SK-N-SH treated with all-trans-retinoic acid at 6 μM for 48 hours (cell line): ENCODE measurements around the gene APBA2.

Experiments
- ATAC-seq: fragments of 200-7000 bp; cut with Tn5 transposase; 3 replicates; pipeline ENCODE4 v1.9.1; 2020; ENCODE audit warnings: mild to moderate bottlenecking, moderate library complexity
- ARNTL ChIP-seq: fragments of 450-650 bp; formaldehyde crosslinking; IDR thresholded peaks from 2 replicates; pipeline ENCODE4 v1.5.0; 2020; ENCODE audit warnings: low read depth, mild to moderate bottlenecking, moderate library complexity, borderline replicate concordance
- BACH2 ChIP-seq: fragments of 250-450 bp; sonication (Bioruptor Pico); IDR thresholded peaks from 2 replicates; pipeline ENCODE4 v1.9.0; 2021; ENCODE audit warnings: mild to moderate bottlenecking, borderline replicate concordance
- CREB5 ChIP-seq: fragments of 250-450 bp; sonication (Bioruptor Pico); IDR thresholded peaks from 2 replicates; pipeline ENCODE4 v1.5.1; 2020; ENCODE audit warnings: low read depth, mild to moderate bottlenecking, moderate library complexity
- CSRNP3 ChIP-seq: fragments of 250-450 bp; sonication (Bioruptor Pico); IDR thresholded peaks from 2 replicates; pipeline ENCODE4 v1.5.1; 2021; ENCODE audit warnings: mild to moderate bottlenecking, moderate library complexity
- ISL1 ChIP-seq: fragments of 250-450 bp; sonication (Bioruptor Pico); IDR thresholded peaks from 2 replicates; pipeline ENCODE4 v2.1.2; 2022; ENCODE audit warnings: mild to moderate bottlenecking, moderate library complexity
- OSR1 ChIP-seq: fragments of 250-450 bp; sonication (Bioruptor Pico); IDR thresholded peaks from 2 replicates; pipeline ENCODE4 v1.8.0; 2022; ENCODE audit warnings: moderate library complexity, mild to moderate bottlenecking, inconsistent platforms
- PATZ1 ChIP-seq: fragments of 250-450 bp; sonication (Bioruptor Pico); IDR thresholded peaks from 2 replicates; pipeline ENCODE4 v1.8.0; 2020; ENCODE audit warnings: mild to moderate bottlenecking, moderate library complexity, borderline replicate concordance
- POU6F1 ChIP-seq: fragments of 250-450 bp; sonication (Bioruptor Pico); IDR thresholded peaks from 2 replicates; pipeline ENCODE4 v1.8.0; 2021; ENCODE audit warnings: low read depth, mild to moderate bottlenecking, moderate library complexity, borderline replicate concordance
- PPARA ChIP-seq: fragments of 250-450 bp; sonication (Bioruptor Pico); IDR thresholded peaks from 2 replicates; pipeline ENCODE4 v1.5.0; 2020; ENCODE audit warnings: mild to moderate bottlenecking, borderline replicate concordance
- RARB ChIP-seq: fragments of 250-450 bp; sonication (Bioruptor Pico); IDR thresholded peaks from 2 replicates; pipeline ENCODE4 v1.8.0; 2021; ENCODE audit warnings: mild to moderate bottlenecking, moderate library complexity
- SNAI2 ChIP-seq: fragments of 250-450 bp; sonication (Bioruptor Pico); IDR thresholded peaks from 2 replicates; pipeline ENCODE4 v1.5.0; 2020; ENCODE audit warnings: mild to moderate bottlenecking, moderate library complexity
- TCF4 ChIP-seq: fragments of 250-450 bp; sonication (Bioruptor Pico); IDR thresholded peaks from 2 replicates; pipeline ENCODE4 v1.8.0; 2021; ENCODE audit warnings: mild to moderate bottlenecking, moderate library complexity, borderline replicate concordance
- TOX ChIP-seq: fragments of 250-450 bp; sonication (Bioruptor Pico); IDR thresholded peaks from 2 replicates; pipeline ENCODE4 v1.8.0; 2021; ENCODE audit warnings: mild to moderate bottlenecking, moderate library complexity, borderline replicate concordance
- TSHZ2 ChIP-seq: fragments of 250-450 bp; sonication (Bioruptor Pico); IDR thresholded peaks from 2 replicates; pipeline ENCODE4 v1.5.0; 2020; ENCODE audit warnings: mild to moderate bottlenecking, moderate library complexity
- ZC3H10 ChIP-seq: fragments of 250-450 bp; sonication (Bioruptor Pico); IDR thresholded peaks from 2 replicates; pipeline ENCODE4 v1.5.1; 2021; ENCODE audit warnings: mild to moderate bottlenecking, moderate library complexity
- ZFP30 ChIP-seq: fragments of 450-650 bp; formaldehyde crosslinking; IDR thresholded peaks from 2 replicates; pipeline ENCODE4 v1.5.0; 2022; ENCODE audit warnings: mild to moderate bottlenecking, moderate library complexity
- ZNF565 ChIP-seq: fragments of 450-650 bp; formaldehyde crosslinking; conservative IDR thresholded peaks from 2 replicates; pipeline ENCODE4 v1.5.0; 2020; ENCODE audit warnings: low read depth, mild to moderate bottlenecking, moderate library complexity
- ZNF70 ChIP-seq: fragments of 450-650 bp; formaldehyde crosslinking; IDR thresholded peaks from 2 replicates; pipeline ENCODE4 v1.5.0; 2020; ENCODE audit warnings: mild to moderate bottlenecking, moderate library complexity
- ZNF8 ChIP-seq: fragments of 450-650 bp; formaldehyde crosslinking; IDR thresholded peaks from 2 replicates; pipeline ENCODE4 v1.5.0; 2020; ENCODE audit warnings: mild to moderate bottlenecking, moderate library complexity

APBA2 gene

GRCh38 chr15:29003191-29003839 is 117.5 kb downstream of the APBA2 start (continued):
- TF ChIP-seq CSRNP3 (CRISPR knock-in tag), result no peak
- no peak for TF ChIP-seq CREB5 (CRISPR knock-in tag)
- TF ChIP-seq ZC3H10 (CRISPR knock-in tag), result no peak
- no peak for TF ChIP-seq RARB (CRISPR knock-in tag)
- TF ChIP-seq POU6F1, result no peak

- TF ChIP-seq ZNF8 (CRISPR knock-in tag) (no peak), ZFP30 (CRISPR knock-in tag) (no peak), SNAI2 (CRISPR knock-in tag) (no peak), ARNTL (no peak), TCF4 (CRISPR knock-in tag) (no peak), OSR1 (CRISPR knock-in tag) (no peak), ZC3H10 (CRISPR knock-in tag) (no peak), TOX (CRISPR knock-in tag) (no peak), ZNF70 (CRISPR knock-in tag) (no peak), ZNF565 (CRISPR knock-in tag) (no peak), CSRNP3 (CRISPR knock-in tag) (no peak), BACH2 (no peak), ISL1 (CRISPR knock-in tag) (no peak), PPARA (CRISPR knock-in tag) (no peak), TSHZ2 (CRISPR knock-in tag) (no peak), PATZ1 (no peak), CREB5 (CRISPR knock-in tag) (no peak)
- TF ChIP-seq, all 23 proteins: peak for 0
- ATAC-seq, result no peak
These were observed 118.1 kb downstream of the APBA2 start for GRCh38 chr15:29003840-29004233.
